ENCODE data around the gene WNT7A.

The WNT7A gene

DNA sequence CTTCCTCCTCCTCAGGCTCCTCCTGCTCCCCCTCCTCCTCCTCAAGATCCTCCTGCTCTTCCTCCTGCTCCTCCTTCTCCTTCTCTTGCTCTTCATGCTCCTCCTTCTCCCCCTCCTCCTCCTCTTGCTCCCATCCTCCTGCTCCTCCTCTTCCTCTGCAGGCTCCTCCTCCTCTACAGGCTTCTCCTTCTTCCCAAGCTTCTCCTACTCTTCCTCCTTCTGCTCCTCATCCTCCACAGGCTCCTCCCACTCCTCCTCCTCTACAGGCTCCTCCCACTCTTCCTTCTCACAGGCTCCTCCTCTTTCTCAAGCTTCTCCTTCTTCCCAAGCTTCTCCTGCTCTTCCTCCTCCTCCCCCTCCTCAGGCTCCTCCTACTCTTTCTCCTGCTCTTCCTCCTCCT lies 47.7 kb downstream of the WNT7A start:
- TF ChIP-seq, protein P1, sequence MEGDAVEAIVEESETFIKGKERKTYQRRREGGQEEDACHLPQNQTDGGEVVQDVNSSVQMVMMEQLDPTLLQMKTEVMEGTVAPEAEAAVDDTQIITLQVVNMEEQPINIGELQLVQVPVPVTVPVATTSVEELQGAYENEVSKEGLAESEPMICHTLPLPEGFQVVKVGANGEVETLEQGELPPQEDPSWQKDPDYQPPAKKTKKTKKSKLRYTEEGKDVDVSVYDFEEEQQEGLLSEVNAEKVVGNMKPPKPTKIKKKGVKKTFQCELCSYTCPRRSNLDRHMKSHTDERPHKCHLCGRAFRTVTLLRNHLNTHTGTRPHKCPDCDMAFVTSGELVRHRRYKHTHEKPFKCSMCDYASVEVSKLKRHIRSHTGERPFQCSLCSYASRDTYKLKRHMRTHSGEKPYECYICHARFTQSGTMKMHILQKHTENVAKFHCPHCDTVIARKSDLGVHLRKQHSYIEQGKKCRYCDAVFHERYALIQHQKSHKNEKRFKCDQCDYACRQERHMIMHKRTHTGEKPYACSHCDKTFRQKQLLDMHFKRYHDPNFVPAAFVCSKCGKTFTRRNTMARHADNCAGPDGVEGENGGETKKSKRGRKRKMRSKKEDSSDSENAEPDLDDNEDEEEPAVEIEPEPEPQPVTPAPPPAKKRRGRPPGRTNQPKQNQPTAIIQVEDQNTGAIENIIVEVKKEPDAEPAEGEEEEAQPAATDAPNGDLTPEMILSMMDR (IDR thresholded peaks at IDR 0.05; ENCODE audit: extremely low read depth, missing control alignments): no peak

GRCh38 chr3:13831386-13831996 lies 48.4 kb downstream of the WNT7A start:
- TF ChIP-seq, protein P1 (IDR thresholded peaks at IDR 0.05; ENCODE audit: extremely low read depth, missing control alignments): no peak
- no peak for DNase-seq (ENCODE audit: low spot score)

More for the DNA sequence above, 47.7 kb downstream of the WNT7A start:
- no peak for DNase-seq (ENCODE audit: low spot score)

DNA sequence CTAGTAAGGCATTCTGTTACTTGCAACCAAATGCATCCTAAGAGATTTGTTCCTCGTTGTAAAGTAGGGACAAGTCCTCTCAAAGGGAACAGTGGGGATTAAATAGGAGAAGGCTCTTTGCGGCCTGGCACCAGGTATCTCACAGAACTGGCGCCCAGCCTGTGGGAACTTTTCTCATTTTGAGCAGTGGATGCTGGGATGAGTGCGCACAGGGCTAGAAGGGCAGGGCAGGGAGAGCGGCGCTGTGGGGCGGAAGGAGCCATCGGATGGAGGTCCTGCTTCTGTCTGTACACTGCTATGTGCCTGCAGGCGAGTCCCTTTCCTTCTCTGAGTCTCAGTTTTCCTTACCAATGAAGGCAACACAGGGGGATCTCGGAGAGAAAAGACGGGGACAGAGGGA lies 50.6 kb downstream of the WNT7A start:
- DNase-seq (ENCODE audit: low spot score): no peak
- TF ChIP-seq, protein P1 (IDR thresholded peaks at IDR 0.05; ENCODE audit: extremely low read depth, missing control alignments): no peak

DNA sequence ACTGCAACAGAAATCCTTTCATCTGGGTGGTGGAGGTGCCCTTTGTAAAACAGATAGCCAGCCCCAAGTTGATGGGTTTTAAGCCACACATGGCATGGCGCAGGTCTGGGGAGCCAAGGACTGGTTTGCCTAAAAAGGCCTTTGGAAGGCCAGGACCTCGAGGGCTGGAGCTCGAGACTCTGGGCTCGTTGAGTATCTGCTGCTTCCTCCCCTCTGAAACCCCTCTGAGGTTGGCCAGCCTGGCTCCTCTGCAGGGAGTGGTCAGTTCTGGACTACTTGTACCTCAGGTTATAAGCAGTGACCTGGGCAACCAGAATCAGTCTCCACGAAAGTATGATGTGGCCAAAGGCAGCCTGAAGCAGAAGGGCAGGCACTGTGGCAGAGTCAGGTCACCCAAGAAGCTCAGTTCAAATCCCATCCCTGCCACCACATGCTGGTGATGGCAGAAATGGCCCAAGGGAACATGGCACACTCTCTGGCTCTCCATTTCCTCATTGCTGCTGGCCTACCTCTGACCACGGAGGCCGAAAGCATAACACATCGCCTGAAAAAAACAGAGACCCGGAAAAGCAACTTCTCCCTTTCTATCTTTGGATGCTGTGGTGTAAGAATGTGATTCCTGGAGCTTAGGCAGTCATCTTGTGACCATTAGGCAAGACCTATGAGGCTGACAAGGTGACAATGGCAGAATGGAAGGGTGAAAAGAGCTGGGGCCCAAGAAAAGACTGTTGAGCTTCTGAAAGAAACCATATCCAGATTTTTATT lies 51.2 kb downstream of the WNT7A start:
- TF ChIP-seq, protein P1 (IDR thresholded peaks at IDR 0.05; ENCODE audit: extremely low read depth, missing control alignments): no peak
- DNase-seq (ENCODE audit: low spot score): no peak

GRCh38 chr3:13827699-13828098 lies 52.2 kb downstream of the WNT7A start:
- TF ChIP-seq, protein P1 (IDR thresholded peaks at IDR 0.05; ENCODE audit: extremely low read depth, missing control alignments): no peak
- no peak for DNase-seq (ENCODE audit: low spot score)

DNA sequence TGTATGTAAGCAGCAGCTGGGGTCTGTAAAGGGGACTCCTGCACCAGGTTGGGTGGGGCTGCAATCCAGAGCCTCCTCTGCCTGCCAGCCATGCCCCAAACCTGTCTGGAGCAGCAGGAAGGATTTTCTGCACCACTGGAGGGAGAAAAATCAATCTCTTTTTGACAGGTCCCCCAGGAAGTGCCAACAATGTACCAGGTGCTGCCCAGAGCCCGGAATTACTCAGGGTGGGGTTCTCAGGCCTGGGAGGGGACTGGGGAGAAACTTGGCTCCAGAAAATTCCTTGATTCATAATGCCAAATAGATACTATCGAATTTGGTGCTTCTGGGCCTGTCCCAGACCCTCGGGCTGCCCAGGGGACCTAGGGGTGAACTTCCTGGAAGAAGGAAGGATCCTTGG lies 52.6 kb downstream of the WNT7A start:
- DNase-seq (ENCODE audit: low spot score): no peak
- TF ChIP-seq, protein P1 (IDR thresholded peaks at IDR 0.05; ENCODE audit: extremely low read depth, missing control alignments): no peak

DNA sequence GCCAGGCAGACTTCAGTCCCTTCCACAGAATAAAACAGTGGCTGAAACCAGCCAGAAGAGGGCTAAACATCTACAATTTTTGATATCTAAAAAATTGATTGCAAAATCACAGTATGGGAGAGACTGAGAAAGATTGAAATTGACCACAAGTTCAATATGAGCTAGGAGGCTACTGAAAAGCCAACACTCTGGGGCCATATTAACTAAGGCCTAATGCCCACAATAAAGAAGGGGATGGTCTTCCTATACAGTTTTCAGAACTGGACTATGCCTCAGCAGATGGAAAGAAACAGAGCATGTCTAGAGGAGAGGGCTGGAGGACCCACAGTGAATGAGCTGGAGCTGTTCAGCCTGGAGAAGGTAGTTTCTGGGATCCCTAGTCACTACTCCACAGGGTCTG lies 53.2 kb downstream of the WNT7A start:
- TF ChIP-seq, protein P1 (IDR thresholded peaks at IDR 0.05; ENCODE audit: extremely low read depth, missing control alignments): no peak
- DNase-seq (ENCODE audit: low spot score): no peak
